HCEC 1CT (cell line): ENCODE results near the gene LSM3.
A peak's percentile ranks its signal among the peaks of the same experiment; 100 is the strongest.

ENCODE experiments used
- DNase-seq: peaks from one replicate; pipeline ENCODE4 v3.0.0-alpha.2; 2017

Gene LSM3

GRCh38 chr3:14178247-14179113 is at the start of gene LSM3, which contains the start of gene XPC:
LSM3 (plus strand) TSS chr3:14178817; CDS start chr3:14178861, 44 bp downstream.
XPC (minus strand) TSS chr3:14178601; CDS start chr3:14178568, 33 bp downstream.
- DNase-seq: peak; percentile 99

DNA sequence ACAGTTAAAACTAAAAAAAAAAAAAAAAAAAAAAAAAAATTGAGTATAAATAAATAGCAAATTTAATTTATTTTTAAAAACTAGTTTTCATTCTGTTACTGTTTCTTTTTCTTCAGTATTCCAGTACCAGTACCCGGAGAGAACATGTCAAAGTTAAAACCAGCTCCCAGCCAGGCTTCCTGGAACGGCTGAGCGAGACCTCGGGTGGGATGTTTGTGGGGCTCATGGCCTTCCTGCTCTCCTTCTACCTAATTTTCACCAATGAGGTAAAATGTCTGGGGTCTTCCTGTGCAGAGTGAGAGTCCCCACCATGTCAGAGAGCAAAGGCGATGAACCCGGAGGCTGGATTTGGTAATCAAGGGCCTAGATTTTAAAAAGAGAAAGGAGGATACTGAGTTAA is 49.3 kb upstream of the LSM3 start:
- no peak for DNase-seq

- DNase-seq: no peak
These were observed 48.4 kb upstream of the LSM3 start for GRCh38 chr3:14130230-14130629.

- DNase-seq: no peak
These were observed 47.9 kb upstream of the LSM3 start for GRCh38 chr3:14130707-14131106.

GRCh38 chr3:14131134-14131533 is 47.5 kb upstream of the LSM3 start:
- no peak for DNase-seq

DNA sequence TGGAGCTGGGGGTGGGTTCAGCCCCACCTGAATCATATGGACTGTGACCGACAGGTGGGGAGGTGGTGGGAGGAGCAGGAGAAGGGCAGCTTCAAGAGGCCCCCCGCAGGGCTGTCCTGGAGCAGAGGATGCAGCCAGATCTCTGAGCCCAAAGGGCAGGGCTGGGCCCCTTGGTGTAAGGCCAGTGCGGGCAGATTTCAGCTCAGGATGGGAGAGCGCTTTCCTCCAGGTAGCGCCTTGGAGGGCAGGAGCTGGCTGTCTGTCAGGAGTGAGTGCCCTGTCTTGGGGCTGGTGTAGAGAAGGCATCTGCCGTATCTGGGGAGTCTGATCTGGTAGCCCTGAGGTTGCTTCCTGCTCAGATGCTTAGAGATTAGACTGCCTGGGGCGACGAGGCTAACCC is 46.5 kb upstream of the LSM3 start:
- no peak for DNase-seq

GRCh38 chr3:14132689-14133088 is 45.9 kb upstream of the LSM3 start:
- DNase-seq: no peak

- no peak for DNase-seq
These were observed 45.3 kb upstream of the LSM3 start for GRCh38 chr3:14133188-14133800.

DNA sequence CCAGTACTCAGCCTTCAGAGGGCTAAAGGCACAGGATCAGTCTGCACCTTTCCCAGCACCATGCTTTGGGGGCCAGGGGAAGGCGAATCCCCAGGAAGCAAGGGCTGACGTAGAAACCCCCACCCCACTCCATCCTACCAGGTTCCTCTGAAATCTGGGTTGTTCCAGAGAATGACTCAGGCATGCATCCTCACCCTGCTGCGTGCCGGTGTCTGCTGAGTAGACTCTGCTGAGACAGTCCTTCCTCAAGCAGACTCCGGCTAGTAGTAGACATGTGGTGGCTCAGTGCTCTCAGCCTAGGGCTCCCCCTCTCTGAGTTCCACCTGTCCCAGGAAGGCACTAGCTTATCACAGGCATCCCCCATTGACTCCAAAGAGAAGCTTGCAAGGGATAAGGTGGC is 44.7 kb upstream of the LSM3 start:
- DNase-seq: no peak

- DNase-seq: no peak
These were observed 44.3 kb upstream of the LSM3 start for GRCh38 chr3:14134291-14134690.

DNA sequence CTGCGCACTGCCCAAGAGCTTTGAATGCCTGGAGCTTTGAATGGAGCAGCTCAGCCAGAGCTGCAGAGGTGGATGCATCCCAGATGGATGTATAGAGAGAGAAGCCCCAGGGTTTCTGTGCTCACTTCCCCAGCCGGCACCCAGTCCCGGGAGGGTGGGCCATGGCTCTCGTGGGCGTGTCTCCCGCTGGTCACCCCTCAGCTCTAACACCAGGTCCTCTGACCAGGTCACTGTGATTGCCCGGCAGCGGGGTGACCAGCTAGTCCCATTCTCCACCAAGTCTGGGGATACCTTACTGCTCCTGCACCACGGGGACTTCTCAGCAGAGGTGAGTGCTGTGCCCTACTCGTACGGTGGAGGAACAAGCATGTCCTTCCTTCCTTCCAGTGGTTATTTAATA is 43.0 kb upstream of the LSM3 start:
- DNase-seq: no peak

GRCh38 chr3:14137004-14137403 is 41.6 kb upstream of the LSM3 start:
- DNase-seq: no peak

DNA sequence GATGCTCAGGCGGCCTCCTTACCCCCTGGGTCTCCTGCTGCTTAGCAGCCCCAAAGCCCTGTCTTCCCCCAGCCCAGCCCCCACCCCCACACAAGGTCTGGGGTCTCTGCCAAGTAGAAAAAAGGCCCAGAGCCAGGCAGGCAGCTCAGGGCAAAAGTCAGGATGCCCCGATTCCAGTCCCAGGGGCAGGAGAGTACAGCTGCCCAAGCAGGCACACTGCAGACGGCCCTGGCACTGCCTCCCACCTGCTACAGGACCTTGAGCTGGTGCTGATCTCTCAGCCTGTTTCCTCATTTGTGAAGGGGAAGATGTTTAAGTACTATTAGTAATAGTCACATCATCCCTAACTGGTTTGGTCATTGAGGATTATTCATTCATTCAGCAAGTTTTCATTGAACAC is 41.2 kb upstream of the LSM3 start:
- no peak for DNase-seq

- DNase-seq: no peak
These were observed 40.3 kb upstream of the LSM3 start for GRCh38 chr3:14138109-14138877.

DNA sequence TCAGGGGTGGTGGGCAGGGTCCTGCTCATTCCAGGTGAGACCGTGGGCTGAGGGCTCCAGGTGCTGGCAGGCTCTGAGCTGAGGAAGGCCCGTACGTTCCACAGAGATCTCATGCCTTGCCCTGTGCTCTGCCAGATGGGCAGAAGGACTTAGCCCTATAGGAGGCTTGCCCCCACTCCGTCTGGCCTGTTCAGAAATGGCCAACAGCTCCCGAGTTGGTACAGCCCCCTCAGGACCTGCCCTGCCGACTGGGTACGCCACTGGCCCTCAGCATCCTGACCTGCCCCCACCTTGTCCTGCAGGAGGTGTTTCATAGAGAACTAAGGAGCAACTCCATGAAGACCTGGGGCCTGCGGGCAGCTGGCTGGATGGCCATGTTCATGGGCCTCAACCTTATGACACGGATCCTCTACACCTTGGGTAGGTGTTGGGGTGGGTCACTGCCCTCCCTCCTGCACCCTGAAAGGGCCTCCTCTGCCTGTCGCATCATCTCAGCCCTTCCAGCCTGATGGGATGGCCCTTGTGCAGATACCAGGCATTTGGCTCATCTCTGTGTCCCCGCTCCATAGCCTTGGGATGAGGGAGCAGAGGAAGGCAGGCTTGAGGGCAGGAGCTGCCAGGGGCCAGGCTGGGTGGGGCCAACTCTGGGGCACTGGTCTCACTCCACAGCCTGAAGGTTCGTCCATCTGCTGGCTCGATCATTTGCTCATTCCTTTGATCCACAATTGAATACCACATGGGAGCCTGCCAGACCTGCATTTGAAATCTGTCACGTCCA is 39.5 kb upstream of the LSM3 start:
- DNase-seq: no peak

GRCh38 chr3:14139771-14140170 is 38.8 kb upstream of the LSM3 start:
- no peak for DNase-seq

DNA sequence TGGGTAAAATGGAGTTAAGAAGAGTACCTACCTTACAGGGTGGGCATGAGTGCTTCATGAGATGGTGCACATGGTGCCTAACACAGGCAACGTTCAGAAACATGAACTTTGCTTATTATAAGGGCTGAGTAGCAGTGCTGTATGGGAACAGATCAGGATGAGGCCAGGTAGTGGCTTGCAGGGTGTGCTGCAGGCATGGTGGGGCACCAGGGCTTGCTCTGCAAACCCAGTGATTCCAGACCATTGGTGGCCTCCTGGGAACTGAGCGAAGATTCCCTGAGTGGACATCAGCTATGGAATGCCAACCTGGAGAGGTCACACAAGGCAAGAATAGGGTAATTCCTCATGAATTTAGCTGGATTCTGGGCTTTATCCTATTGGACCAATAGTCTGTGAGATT is 37.9 kb upstream of the LSM3 start:
- no peak for DNase-seq

- no peak for DNase-seq
These were observed 37.5 kb upstream of the LSM3 start for GRCh38 chr3:14141144-14141543.

DNA sequence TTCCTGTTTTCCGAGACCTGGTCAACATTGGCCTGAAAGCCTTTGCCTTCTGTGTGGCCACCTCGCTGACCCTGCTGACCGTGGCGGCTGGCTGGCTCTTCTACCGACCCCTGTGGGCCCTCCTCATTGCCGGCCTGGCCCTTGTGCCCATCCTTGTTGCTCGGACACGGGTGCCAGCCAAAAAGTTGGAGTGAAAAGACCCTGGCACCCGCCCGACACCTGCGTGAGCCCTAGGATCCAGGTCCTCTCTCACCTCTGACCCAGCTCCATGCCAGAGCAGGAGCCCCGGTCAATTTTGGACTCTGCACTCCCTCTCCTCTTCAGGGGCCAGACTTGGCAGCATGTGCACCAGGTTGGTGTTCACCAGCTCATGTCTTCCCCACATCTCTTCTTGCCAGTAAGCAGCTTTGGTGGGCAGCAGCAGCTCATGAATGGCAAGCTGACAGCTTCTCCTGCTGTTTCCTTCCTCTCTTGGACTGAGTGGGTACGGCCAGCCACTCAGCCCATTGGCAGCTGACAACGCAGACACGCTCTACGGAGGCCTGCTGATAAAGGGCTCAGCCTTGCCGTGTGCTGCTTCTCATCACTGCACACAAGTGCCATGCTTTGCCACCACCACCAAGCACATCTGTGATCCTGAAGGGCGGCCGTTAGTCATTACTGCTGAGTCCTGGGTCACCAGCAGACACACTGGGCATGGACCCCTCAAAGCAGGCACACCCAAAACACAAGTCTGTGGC is 36.8 kb upstream of the LSM3 start:
- DNase-seq: no peak

DNA sequence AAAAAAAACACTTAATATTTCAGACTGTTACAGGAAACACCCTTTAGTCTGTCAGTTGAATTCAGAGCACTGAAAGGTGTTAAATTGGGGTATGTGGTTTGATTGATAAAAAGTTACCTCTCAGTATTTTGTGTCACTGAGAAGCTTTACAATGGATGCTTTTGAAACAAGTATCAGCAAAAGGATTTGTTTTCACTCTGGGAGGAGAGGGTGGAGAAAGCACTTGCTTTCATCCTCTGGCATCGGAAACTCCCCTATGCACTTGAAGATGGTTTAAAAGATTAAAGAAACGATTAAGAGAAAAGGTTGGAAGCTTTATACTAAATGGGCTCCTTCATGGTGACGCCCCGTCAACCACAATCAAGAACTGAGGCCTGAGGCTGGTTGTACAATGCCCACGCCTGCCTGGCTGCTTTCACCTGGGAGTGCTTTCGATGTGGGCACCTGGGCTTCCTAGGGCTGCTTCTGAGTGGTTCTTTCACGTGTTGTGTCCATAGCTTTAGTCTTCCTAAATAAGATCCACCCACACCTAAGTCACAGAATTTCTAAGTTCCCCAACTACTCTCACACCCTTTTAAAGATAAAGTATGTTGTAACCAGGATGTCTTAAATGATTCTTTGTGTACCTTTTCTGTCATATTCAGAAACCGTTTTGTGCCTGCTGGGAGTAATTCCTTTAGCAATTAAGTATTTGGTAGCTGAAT is 35.9 kb upstream of the LSM3 start:
- no peak for DNase-seq
